Muscle layer of duodenum (tissue), 2 donors: ENCODE data around the gene GOLGA6C.

Experiments used
- H3K27ac ChIP-seq: one replicate; pipeline ENCODE4 v1.7.0; 2013; ENCODE audit warnings: mild to moderate bottlenecking, low read length
- H3K27me3 ChIP-seq: one replicate; pipeline ENCODE4 v1.7.0; 2013; ENCODE audit warnings: low read depth, mild to moderate bottlenecking, control low read depth, low read length
- H3K36me3 ChIP-seq, 2 donors: one replicate each; pipeline ENCODE4 v1.7.0; 2013; ENCODE audit warnings: low read length in 2 of 2, control low read depth in 1 of 2, mild to moderate bottlenecking in 1 of 2; ENCODE audit not compliant: insufficient read depth in 2 of 2, control insufficient read depth in 1 of 2
- H3K4me1 ChIP-seq, 2 donors: one replicate each; pipeline ENCODE4 v1.7.0; 2013; ENCODE audit warnings: low read length in 2 of 2, mild to moderate bottlenecking in 2 of 2, control low read depth in 1 of 2, moderate library complexity in 1 of 2; ENCODE audit not compliant: insufficient read depth in 2 of 2, control insufficient read depth in 1 of 2
- H3K4me3 ChIP-seq, 2 donors: one replicate each; pipeline ENCODE4 v1.7.0; 2013; ENCODE audit warnings: low read length in 2 of 2, low read depth in 1 of 2, mild to moderate bottlenecking in 1 of 2
- H3K9me3 ChIP-seq, 2 donors: one replicate each; pipeline ENCODE4 v1.7.0; 2013; ENCODE audit warnings: low read length in 2 of 2, control low read depth in 1 of 2, mild to moderate bottlenecking in 1 of 2; ENCODE audit not compliant: control insufficient read depth in 1 of 2
- donor health status: healthy.

GOLGA6C gene

GRCh38 chr15:75229191-75230015 lies 28.7 kb upstream of the GOLGA6C start:
- Histone ChIP-seq H3K36me3 (no peaks in the 10 kb centered on the region), H3K27me3 (no peaks in the 10 kb centered on the region)

GRCh38 chr15:75230016-75230343 lies 28.2 kb upstream of the GOLGA6C start:
- Histone ChIP-seq H3K4me3 (no peak overlapping the region), H3K36me3 (no peaks in the 10 kb centered on the region), H3K27ac (no peak overlapping the region), H3K4me1 (no peaks in the 10 kb centered on the region), H3K27me3 (no peaks in the 10 kb centered on the region), H3K9me3 (no peaks in the 10 kb centered on the region)

More at GRCh38 chr15:75229191-75230015, 28.7 kb upstream of the GOLGA6C start:
- no peak overlapping the region for H3K4me3 ChIP-seq
- H3K4me1 ChIP-seq, result no peaks in the 10 kb centered on the region
- H3K27ac ChIP-seq, result no peak overlapping the region
- no peaks in the 10 kb centered on the region for H3K9me3 ChIP-seq

GRCh38 chr15:75230551-75231371 lies 27.4 kb upstream of the GOLGA6C start:
- Histone ChIP-seq H3K4me3 (no peak overlapping the region), H3K36me3 (no peaks in the 10 kb centered on the region), H3K27me3 (no peaks in the 10 kb centered on the region)

GRCh38 chr15:75231836-75232235 lies 26.3 kb upstream of the GOLGA6C start:
- H3K27me3 ChIP-seq, result no peaks in the 10 kb centered on the region
- no peaks in the 10 kb centered on the region for H3K9me3 ChIP-seq
- H3K4me1 ChIP-seq, result no peaks in the 10 kb centered on the region
- no peak overlapping the region for H3K4me3 ChIP-seq
- no peak overlapping the region for H3K27ac ChIP-seq
- no peaks in the 10 kb centered on the region for H3K36me3 ChIP-seq

More at GRCh38 chr15:75230551-75231371, 27.4 kb upstream of the GOLGA6C start:
- Histone ChIP-seq H3K9me3 (no peaks in the 10 kb centered on the region), H3K4me1 (no peaks in the 10 kb centered on the region), H3K27ac (no peak overlapping the region)

GRCh38 chr15:75232252-75232813 lies 25.8 kb upstream of the GOLGA6C start:
- Histone ChIP-seq H3K27me3 (no peaks in the 10 kb centered on the region), H3K4me1 (no peaks in the 10 kb centered on the region), H3K9me3 (no peaks in the 10 kb centered on the region), H3K36me3 (no peaks in the 10 kb centered on the region), H3K27ac (no peak overlapping the region), H3K4me3 (no peak overlapping the region)

GRCh38 chr15:75232826-75233503 lies 25.2 kb upstream of the GOLGA6C start:
- no peaks in the 10 kb centered on the region for H3K9me3 ChIP-seq
- no peak overlapping the region for H3K27ac ChIP-seq
- no peaks in the 10 kb centered on the region for H3K27me3 ChIP-seq
- no peaks in the 10 kb centered on the region for H3K36me3 ChIP-seq
- no peak overlapping the region for H3K4me3 ChIP-seq
- no peaks in the 10 kb centered on the region for H3K4me1 ChIP-seq

- no peaks in the 10 kb centered on the region for H3K27me3 ChIP-seq
- H3K4me1 ChIP-seq, result no peaks in the 10 kb centered on the region
- H3K27ac ChIP-seq, result no peak overlapping the region
- H3K4me3 ChIP-seq, result no peak overlapping the region
- no peaks in the 10 kb centered on the region for H3K9me3 ChIP-seq
- no peaks in the 10 kb centered on the region for H3K36me3 ChIP-seq
Measured at GRCh38 chr15:75233504-75234190, 24.5 kb upstream of the GOLGA6C start.

- Histone ChIP-seq H3K4me1 (no peaks in the 10 kb centered on the region), H3K27ac (no peak overlapping the region), H3K4me3 (no peak overlapping the region), H3K27me3 (no peaks in the 10 kb centered on the region), H3K9me3 (no peaks in the 10 kb centered on the region), H3K36me3 (no peaks in the 10 kb centered on the region)
Measured at GRCh38 chr15:75234191-75234810, 23.8 kb upstream of the GOLGA6C start.

- Histone ChIP-seq H3K36me3 (no peaks in the 10 kb centered on the region), H3K4me1 (no peaks in the 10 kb centered on the region), H3K27ac (no peak overlapping the region), H3K4me3 (no peak overlapping the region), H3K27me3 (no peaks in the 10 kb centered on the region), H3K9me3 (no peaks in the 10 kb centered on the region)
Measured at GRCh38 chr15:75235051-75235673, 23.0 kb upstream of the GOLGA6C start.
